Ascending aorta (tissue), 2 donors: Measurements from ENCODE around the gene AVP. TPM values are rescaled to one million over a fixed set of nuclear protein-coding genes. Genes with fewer than 3 reads are reported as not detected.
"Not testable (repeated sequence)": the region's sequence is repeated elsewhere in the genome, so short reads cannot be mapped to it uniquely, and the experiment has no call there.

ENCODE experiments used
- DNase-seq, 2 donors: peaks; one replicate each; pipeline ENCODE4 v3.0.0-alpha.2; 2019; ENCODE audit warnings: low spot score in 2 of 2
- H3K27ac ChIP-seq, 2 donors: fragments of 200-600 bp; sonication (generic); one replicate each; pipeline ENCODE4 v1.5.1; 2016 to 2017; ENCODE audit warnings: mild to moderate bottlenecking in 1 of 2
- H3K27me3 ChIP-seq: fragments of 200-600 bp; sonication (generic); one replicate; pipeline ENCODE4 v1.5.1; 2017
- H3K36me3 ChIP-seq, 2 donors: fragments of 200-600 bp; sonication (generic); one replicate each; pipeline ENCODE4 v1.5.1; 2016
- H3K4me1 ChIP-seq, 2 donors: fragments of 200-600 bp; sonication (generic); one replicate each; pipeline ENCODE4 v1.5.1; 2016 to 2017; ENCODE audit warnings: mild to moderate bottlenecking in 1 of 2
- H3K4me3 ChIP-seq, 2 donors: fragments of 200-600 bp; sonication (generic); one replicate each; pipeline ENCODE4 v1.5.1; 2016 to 2017; ENCODE audit warnings: mild to moderate bottlenecking in 1 of 2
- H3K9me3 ChIP-seq, 2 donors: fragments of 200-600 bp; sonication (generic); one replicate each; pipeline ENCODE4 v1.5.1; 2016
- CTCF ChIP-seq, 3 experiments: fragments of 200-600 bp in 2 of 3; fragments of 450-650 bp in 1 of 3; sonication (generic) in 2 of 3; IDR thresholded peaks; one replicate each; pipeline ENCODE4 v1.5.1; 2016 to 2019; ENCODE audit warnings: antibody characterized with exemption in 3 of 3, mild to moderate bottlenecking in 1 of 3, moderate library complexity in 1 of 3
- intact Hi-C: fragments of 100-400 bp; cut with DNase I; formaldehyde crosslinking; loops from one replicate; pipeline ENCODE4 v1.15.1; 2023
- total RNA-seq: library from RNA; depleted of rRNA; stranded (reverse); fragments of >200 nt; gene quantifications from one replicate; pipeline ENCODE4 v1.1.0, GENCODE V29; 2016

The AVP gene
- total RNA-seq, 1 donor from 2014 or later, result not detected

- intact Hi-C loops, result no loop called here
- peaks cover 0 to 2% of the 10 kb centered on the region in 2 donors for H3K4me1 ChIP-seq
- peak overlapping the region; percentile 55 to 57 for H3K4me3 ChIP-seq
- H3K9me3 ChIP-seq, result no peaks in the 10 kb centered on the region
- no peak for DNase-seq
- peaks cover 20% of the 10 kb centered on the region for H3K27me3 ChIP-seq
- H3K36me3 ChIP-seq, result no peaks in the 10 kb centered on the region
- H3K27ac ChIP-seq, result no peak overlapping the region
- TF ChIP-seq CTCF (IDR thresholded peaks at IDR 0.05), result no peak
These were observed 1.3 kb downstream of the AVP start for GRCh38 chr20:3082955-3083952.

DNA sequence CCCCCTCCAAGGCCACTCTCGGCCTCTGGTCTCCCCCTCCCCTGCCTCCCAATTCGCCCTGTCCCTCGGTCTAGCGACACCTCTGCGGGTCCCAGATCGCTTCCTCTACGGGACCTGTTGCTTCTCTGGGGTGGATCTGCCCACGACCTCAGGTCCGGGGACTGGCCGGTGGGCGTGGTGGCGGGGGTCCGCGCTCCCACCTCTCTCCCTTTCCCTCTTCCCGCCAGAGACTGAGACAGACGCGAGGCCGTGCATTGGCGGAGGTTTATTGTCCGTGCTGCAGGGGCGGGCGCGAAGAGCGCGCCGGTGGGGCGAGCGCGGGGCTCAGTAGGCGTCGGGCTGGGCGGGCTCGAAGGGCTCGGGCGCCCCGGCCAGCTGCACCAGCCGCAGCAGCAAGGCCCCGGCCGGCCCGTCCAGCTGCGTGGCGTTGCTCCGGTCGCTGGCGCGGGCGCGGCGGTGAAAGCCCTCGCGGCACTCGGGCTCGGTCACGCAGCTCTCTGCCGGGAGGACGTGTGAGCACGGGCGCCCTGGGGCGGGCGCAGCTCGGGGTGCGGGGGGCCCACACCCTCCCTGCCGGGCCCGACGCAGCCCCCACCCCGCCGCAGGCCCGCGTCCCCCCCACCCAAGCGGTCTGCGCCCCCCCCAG, 2.1 kb downstream of the AVP start:
- no peak for DNase-seq

DNA sequence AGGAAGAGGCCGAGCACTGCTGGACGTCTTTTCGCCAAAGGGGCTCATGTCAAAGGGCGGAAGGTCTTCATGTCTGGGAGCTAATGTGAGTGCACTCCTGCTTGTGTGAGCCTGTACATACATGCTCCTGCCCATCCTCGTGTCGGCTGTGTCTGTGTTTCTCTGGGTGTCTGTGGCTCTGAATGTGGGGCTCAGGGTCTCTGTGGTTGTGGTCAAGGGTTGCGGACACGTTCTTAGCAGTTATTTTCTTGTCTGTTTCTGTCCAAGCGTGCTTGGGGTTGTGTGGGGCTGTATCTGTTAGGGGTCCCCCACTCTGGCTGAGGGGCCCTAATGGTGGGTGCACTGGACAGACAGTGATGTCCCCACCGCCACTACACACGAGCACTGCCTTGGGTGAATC, 2.9 kb downstream of the AVP start:
- intact Hi-C loops, result no loop called here
- peaks cover 20% of the 10 kb centered on the region for H3K27me3 ChIP-seq
- no peak for DNase-seq

More for the DNA sequence above, 2.1 kb downstream of the AVP start:
- Histone ChIP-seq H3K9me3 (no peaks in the 10 kb centered on the region), H3K27me3 (peaks cover 20% of the 10 kb centered on the region), H3K4me1 (peaks cover 0 to 2% of the 10 kb centered on the region in 2 donors), H3K4me3 (peak overlapping the region; percentile 55 to 57), H3K36me3 (no peaks in the 10 kb centered on the region), H3K27ac (no peak overlapping the region)
- intact Hi-C loops, result no loop called here
- no peak for TF ChIP-seq CTCF (IDR thresholded peaks at IDR 0.05)

GRCh38 chr20:3080939-3081388, 3.6 kb downstream of the AVP start:
- intact Hi-C loops, result no loop called here
- no peak for TF ChIP-seq CTCF (IDR thresholded peaks at IDR 0.05)
- no peaks in the 10 kb centered on the region for H3K36me3 ChIP-seq
- H3K4me1 ChIP-seq, result peaks cover 0 to 2% of the 10 kb centered on the region in 2 donors
- DNase-seq, result peak in 1 of 2 donors; percentile 18
- peaks cover 20% of the 10 kb centered on the region for H3K27me3 ChIP-seq
- H3K4me3 ChIP-seq, result no peak overlapping the region
- no peaks in the 10 kb centered on the region for H3K9me3 ChIP-seq
- H3K27ac ChIP-seq, result no peak overlapping the region

More for the DNA sequence above, 2.9 kb downstream of the AVP start:
- Histone ChIP-seq H3K9me3 (no peaks in the 10 kb centered on the region), H3K27ac (no peak overlapping the region), H3K4me3 (no peak overlapping the region), H3K36me3 (no peaks in the 10 kb centered on the region), H3K4me1 (peaks cover 0 to 2% of the 10 kb centered on the region in 2 donors)
- no peak for TF ChIP-seq CTCF (IDR thresholded peaks at IDR 0.05)

DNA sequence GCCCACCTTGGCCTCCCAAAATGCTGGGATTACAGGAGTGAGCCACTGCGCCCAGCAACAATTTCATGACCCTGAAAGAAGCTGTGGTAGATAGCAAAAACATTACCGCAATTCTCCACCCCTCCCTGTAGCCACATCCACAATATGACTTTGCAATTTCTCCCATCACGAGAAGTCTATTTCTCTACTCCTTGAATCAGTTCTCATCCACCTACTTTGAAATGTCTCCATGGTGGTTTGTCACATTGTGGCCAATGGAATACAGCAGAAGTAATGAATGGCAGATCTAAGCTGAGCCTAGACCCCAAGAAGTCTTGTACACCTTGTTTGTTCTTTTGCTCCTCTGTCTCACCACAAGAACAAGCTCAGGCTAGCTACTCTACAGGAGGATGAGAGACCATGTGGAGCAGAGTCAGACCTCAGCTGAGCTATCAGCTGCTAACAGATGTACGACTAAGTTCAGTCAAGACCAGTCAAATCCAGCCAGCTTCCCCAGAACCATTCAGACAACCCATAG, 6.8 kb downstream of the AVP start:
- DNase-seq, result no peak
- H3K4me3 ChIP-seq, result no peak overlapping the region
- H3K9me3 ChIP-seq, result no peaks in the 10 kb centered on the region
- no peak overlapping the region for H3K27ac ChIP-seq
- no peaks in the 10 kb centered on the region for H3K4me1 ChIP-seq
- peaks cover 7% of the 10 kb centered on the region for H3K27me3 ChIP-seq
- TF ChIP-seq CTCF (IDR thresholded peaks at IDR 0.05), result no peak
- H3K36me3 ChIP-seq, result no peaks in the 10 kb centered on the region
- intact Hi-C loops, result no loop called here

GRCh38 chr20:3075315-3075714, 9.2 kb downstream of the AVP start:
- H3K4me1 ChIP-seq, H3K27ac ChIP-seq, H3K4me3 ChIP-seq, H3K9me3 ChIP-seq, H3K36me3 ChIP-seq, intact Hi-C loops, H3K27me3 ChIP-seq, DNase-seq: not testable (repeated sequence)
